Hematopoietic multipotent progenitor cell treated with erythropoietin and hydrocortisone succinate and interleukin-3 and kit ligand, for 4 days (in vitro differentiated cells): Measurements from ENCODE around the gene ATP5PD.
A peak's percentile ranks its signal among the peaks of the same experiment; 100 is the strongest.
"Not testable (repeated sequence)": the region's sequence is repeated elsewhere in the genome, so short reads cannot be mapped to it uniquely, and the experiment has no call there.

Experiments used
- DNase-seq: peaks from one replicate; pipeline ENCODE4 v3.0.0-alpha.2; 2015

Gene ATP5PD

DNA sequence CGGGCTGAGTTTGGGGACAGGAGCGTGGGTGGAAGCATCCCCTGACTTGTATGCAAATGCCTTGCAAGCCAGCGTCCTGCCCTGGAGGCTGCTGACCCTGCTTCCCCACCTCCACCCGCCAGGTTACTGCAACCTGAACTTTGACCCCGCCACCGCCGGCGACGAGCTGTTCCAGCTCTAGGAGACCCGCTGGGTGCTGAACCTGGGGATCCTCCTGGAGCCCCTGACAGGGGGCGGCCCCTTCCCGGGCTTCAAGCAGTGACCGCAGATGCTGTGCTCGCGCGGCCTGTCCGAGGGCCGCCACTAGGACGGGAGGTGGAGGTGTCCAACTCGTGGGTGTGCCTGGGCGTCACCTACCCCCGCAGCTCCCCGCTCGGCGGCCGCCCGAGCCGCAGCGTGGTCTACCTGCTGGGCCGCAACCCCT, 30.3 kb upstream of the ATP5PD start:
- no peak for DNase-seq

GRCh38 chr17:75075597-75076336, 29.0 kb upstream of the ATP5PD start:
- no peak for DNase-seq

GRCh38 chr17:75074532-75074931, 27.8 kb upstream of the ATP5PD start:
- no peak for DNase-seq

- DNase-seq, result no peak
Measured at GRCh38 chr17:75073618-75074047, 26.9 kb upstream of the ATP5PD start.

DNA sequence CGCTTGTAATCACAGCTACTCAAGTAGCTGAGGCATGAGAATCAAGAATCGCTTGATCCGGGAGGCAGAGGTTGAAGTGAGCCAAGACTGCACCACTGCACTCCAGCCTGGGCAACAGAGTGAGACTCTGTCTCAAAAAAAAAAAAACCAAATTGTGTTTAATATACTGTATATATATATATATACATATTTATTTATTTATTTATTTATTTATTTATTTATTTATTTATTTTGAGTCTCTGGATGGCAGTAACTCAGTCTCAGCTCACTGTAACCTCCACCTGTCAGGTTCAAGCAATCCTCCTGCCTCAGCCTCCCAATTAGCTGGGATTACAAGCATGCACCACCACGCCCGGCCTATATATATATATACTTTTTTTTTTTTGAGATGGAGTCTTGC, 26.1 kb upstream of the ATP5PD start:
- not testable (repeated sequence) for DNase-seq

GRCh38 chr17:75071478-75072271, 24.9 kb upstream of the ATP5PD start:
- peak; percentile 71 for DNase-seq

GRCh38 chr17:75069783-75070182, 23.0 kb upstream of the ATP5PD start:
- DNase-seq, result peak; percentile 55

GRCh38 chr17:75068750-75069149, 22.0 kb upstream of the ATP5PD start:
- DNase-seq, result no peak

DNA sequence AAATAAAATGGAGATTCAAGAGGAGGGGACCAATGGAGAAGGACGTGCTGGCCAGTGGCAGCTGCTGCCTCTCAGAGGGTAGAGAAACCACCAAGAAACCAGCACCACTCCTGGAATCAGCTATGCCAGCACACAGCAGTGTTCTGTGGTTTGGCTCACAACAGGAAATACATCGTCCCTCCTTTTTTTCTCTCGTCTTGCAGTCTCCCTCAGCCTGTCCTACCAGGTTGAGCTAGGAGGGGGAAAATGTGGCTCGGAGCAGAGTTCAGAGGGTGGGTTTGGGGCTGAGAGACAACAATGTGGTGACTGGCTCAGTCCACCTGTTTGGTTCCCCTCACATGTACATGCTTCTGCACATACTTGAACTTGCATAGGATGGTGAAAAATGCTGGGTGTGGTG, 21.1 kb upstream of the ATP5PD start:
- peak; percentile 89 for DNase-seq

- no peak for DNase-seq
Measured at GRCh38 chr17:75065562-75066151, 18.9 kb upstream of the ATP5PD start.

- no peak for DNase-seq
Measured at GRCh38 chr17:75064867-75065561, 18.2 kb upstream of the ATP5PD start.

GRCh38 chr17:75064460-75064859, 17.7 kb upstream of the ATP5PD start:
- no peak for DNase-seq

DNA sequence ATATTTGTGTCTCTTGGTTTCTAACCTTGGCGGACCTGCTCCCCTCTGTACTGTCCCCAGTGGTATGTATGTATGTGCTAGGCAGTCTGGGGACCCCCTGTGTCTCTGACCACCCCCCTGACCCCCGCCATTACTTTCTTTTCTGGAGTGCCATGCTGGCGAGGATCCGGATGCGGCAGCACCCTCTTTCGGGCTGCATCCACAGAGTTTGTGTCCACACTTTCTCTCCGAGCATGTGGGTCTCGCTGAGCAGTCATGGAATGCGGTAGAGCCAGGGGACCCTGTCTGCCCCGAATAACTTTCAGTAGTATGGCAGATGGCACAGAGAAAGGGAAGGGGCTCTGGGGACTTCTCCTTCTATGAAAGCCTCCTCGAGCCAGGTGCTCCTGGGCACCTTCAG, 17.3 kb upstream of the ATP5PD start:
- DNase-seq, result no peak

DNA sequence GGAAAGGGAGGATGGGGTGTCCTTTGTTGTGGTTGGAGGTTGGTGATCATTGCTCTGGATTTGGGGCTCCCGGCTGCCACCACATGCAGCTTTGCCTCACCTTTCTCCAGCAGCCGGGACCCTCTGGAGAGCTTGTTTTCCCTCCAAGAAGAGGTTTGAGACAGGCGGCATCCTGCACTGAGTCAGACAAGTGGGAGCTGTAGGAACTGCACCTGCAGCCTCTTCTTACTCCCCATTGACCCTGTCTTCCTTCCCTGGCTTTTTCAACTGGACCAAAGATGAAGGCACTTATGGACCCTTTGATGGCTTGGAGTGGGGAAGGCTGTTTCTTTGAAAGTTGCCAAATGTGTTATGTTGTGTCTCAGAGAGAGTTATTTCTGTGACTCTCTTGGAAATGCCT, 16.9 kb upstream of the ATP5PD start:
- no peak for DNase-seq

DNA sequence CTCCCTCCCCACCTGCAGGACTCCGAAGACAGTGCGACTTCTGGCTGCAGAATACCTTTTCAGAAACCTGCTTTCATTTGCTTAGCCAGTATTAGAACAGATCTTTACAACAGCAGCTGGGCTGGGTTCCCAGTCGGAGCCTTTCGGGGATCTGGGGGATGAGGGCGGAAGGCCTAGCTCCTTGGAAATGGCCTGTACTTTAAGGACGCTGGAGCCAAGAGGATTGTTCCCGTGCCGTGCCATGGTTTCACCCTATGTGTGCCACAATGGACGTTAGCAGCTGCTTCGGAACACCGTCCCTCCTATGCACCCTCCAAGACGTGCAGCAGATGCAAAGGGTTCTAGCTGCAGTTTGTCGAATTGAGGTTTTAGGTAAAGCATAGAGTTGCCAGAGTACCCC, 16.4 kb upstream of the ATP5PD start:
- DNase-seq, result no peak

GRCh38 chr17:75061618-75062017, 14.8 kb upstream of the ATP5PD start:
- no peak for DNase-seq

- DNase-seq, result no peak
Measured at GRCh38 chr17:75061055-75061438, 14.3 kb upstream of the ATP5PD start.

DNA sequence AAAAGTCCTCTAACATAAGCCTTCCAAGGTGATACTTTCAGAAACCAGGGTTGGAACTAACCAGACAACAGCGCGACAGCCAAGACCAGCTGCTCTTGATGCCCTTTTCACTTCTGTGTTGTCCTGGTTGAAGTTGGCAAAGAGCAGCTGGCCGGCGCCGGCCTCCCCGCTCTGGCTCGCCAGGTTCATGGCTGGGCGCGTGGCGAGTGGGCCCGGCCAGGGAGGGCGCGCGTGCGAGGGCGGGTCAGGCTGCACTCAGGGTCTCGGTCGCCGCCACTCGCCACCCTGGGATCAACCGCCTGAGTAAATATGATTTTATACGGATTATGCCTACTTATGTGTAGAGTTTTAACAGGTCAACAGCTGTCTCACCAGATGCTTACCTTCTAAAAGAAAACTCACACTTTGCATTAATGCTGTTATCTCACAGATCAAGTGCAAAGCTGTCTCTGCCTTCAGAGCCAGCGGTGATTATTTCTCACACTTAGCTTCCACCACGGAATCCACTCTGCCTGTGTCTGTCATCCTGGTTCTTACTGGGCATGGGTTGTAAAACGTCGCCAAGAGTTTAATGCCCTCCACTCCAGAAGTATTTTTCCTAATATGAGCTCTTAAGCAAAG, 13.8 kb upstream of the ATP5PD start:
- no peak for DNase-seq

DNA sequence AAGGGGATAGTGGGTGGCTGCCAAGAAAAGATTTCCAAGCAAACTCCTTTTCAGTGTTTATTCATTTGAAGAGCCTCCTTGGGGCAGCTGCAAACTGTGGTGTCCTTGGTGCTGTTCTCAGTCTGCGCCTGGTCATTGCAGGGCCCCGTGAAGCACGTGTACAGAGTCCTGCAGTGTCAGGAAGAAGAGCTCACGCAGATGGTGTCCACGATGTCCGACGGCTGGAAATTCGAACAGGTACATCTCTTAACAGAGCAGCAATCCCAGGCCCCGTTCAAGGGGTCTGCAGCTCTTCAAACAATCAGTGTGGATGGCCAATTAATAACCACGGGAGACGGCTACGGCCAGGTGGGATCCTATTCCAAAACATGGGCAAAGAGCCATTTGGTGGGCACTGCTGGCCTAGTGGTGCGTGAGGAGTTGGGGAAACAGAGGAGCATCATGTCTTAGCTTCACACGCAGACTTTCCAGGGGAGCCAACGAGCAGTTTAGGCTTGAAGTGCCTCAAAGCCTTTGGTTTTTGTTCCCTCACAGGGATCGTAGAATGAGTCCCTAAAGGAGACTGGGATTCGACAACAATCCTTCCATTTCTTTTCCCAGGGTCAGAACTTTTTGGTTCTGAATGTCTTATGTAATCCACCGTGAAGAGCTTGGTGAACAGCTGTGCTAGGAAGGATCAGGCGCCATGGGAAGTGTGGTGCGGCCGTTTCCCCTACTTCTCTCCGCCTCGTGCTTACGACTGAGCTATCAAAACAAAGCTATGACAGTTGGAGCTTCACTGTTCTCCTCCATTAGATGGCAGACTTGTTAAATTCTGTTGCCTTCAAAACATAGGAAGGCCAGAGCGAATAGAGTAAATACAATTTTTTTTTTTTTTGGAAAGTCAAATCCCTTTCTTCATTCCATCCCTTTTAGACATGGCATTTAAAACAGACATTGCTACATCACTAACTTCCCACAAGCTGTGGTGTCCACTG, 12.9 kb upstream of the ATP5PD start:
- DNase-seq, result peak; percentile 85

- DNase-seq, result no peak
Measured at GRCh38 chr17:75051941-75052340, 5.2 kb upstream of the ATP5PD start.

DNA sequence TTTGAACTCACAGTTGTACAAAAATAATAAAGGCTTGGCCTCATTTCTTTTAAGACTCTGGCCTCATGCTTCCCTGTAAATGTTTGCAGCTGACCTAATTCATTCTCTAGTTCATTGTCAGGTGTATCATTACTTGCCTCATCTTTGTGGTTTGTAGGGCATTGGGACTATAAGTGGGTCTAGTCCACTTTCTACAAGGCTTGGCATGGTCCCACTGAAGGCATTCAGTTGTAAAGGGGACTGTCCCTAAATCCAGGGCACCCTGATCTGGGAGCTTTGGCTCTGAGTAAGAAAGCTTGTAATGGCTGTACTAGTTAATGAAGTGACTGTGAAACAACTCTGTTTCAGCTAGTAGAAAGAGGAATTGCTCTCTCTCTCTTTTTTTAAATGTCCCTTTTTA, 2.9 kb upstream of the ATP5PD start:
- no peak for DNase-seq

- DNase-seq, result no peak
Measured at GRCh38 chr17:75049057-75049456, 2.3 kb upstream of the ATP5PD start.
